GM19438 (cell line): ENCODE measurements around the gene SGF29.
"Not testable (repeated sequence)": the region's sequence is repeated elsewhere in the genome, so short reads cannot be mapped to it uniquely, and the experiment has no call there.

Experiments used
- ATAC-seq: cut with Tn5 transposase; IDR thresholded peaks from one replicate; pipeline ENCODE4 v1.9.1; 2021; ENCODE audit warnings: low read depth; ENCODE audit not compliant: unreplicated experiment

SGF29 gene

GRCh38 chr16:28638359-28638758 is 84.6 kb downstream of the SGF29 start:
- ATAC-seq, result not testable (repeated sequence)

- ATAC-seq, result not testable (repeated sequence)
These were observed 86.2 kb downstream of the SGF29 start for GRCh38 chr16:28639959-28640358.
